Thoracic aorta (tissue), 2 donors: ENCODE results near the gene SLC49A3. TPM values are rescaled to one million over a fixed set of nuclear protein-coding genes. Genes with fewer than 3 reads are reported as not detected.
"Not testable (repeated sequence)": the region's sequence is repeated elsewhere in the genome, so short reads cannot be mapped to it uniquely, and the experiment has no call there.

ENCODE experiments used
- ATAC-seq: fragments of 150-250 bp; one replicate; pipeline ENCODE4 v1.8.0; 2017; ENCODE audit warnings: low read depth; ENCODE audit not compliant: insufficient number of reproducible peaks, low FRiP score
- DNase-seq: peaks from one replicate; pipeline ENCODE4 v3.0.0-alpha.2; 2020; ENCODE audit warnings: low spot score
- H3K27ac ChIP-seq, 2 donors: fragments of 200-600 bp; sonication (generic); 1 replicate in 1 of 2; 2 replicates in 1 of 2; pipeline ENCODE4 v1.5.1; 2016; ENCODE audit warnings: mild to moderate bottlenecking in 2 of 2, moderate library complexity in 2 of 2
- H3K27me3 ChIP-seq: fragments of 200-600 bp; sonication (generic); replicated peaks from 2 replicates; pipeline ENCODE4 v1.6.0; 2016; ENCODE audit warnings: mild to moderate bottlenecking; ENCODE audit not compliant: insufficient read depth
- H3K36me3 ChIP-seq: fragments of 200-600 bp; sonication (generic); one replicate; pipeline ENCODE4 v1.5.1; 2016
- H3K4me1 ChIP-seq, 2 donors: fragments of 200-600 bp; sonication (generic); 1 replicate in 1 of 2; 2 replicates in 1 of 2; pipeline versions ENCODE4 v1.5.1 to v1.6.0; 2016; ENCODE audit warnings: low read depth in 2 of 2, mild to moderate bottlenecking in 1 of 2; ENCODE audit not compliant: control insufficient read depth in 1 of 2
- H3K4me3 ChIP-seq: fragments of 200-600 bp; sonication (generic); 2 replicates; pipeline ENCODE4 v1.5.1; 2016; ENCODE audit warnings: mild to moderate bottlenecking
- H3K9me3 ChIP-seq: fragments of 200-600 bp; sonication (generic); 2 replicates; pipeline ENCODE4 v1.5.1; 2016
- total RNA-seq, 2 donors: library from RNA; depleted of rRNA; stranded (reverse); fragments of >200 nt; gene quantifications; one replicate each; pipeline versions ENCODE4 v1.1.0 to v1.2.3, GENCODE V29; 2016
- TF ChIP-seq, protein P1 (sequence below): fragments of 200-600 bp; sonication (generic); IDR thresholded peaks from one replicate; pipeline ENCODE4 v1.5.1; 2019; ENCODE audit warnings: antibody characterized with exemption

The SLC49A3 gene
- total RNA-seq, 2 donors from 2014 or later: 9.1 to 26.0 TPM

DNA sequence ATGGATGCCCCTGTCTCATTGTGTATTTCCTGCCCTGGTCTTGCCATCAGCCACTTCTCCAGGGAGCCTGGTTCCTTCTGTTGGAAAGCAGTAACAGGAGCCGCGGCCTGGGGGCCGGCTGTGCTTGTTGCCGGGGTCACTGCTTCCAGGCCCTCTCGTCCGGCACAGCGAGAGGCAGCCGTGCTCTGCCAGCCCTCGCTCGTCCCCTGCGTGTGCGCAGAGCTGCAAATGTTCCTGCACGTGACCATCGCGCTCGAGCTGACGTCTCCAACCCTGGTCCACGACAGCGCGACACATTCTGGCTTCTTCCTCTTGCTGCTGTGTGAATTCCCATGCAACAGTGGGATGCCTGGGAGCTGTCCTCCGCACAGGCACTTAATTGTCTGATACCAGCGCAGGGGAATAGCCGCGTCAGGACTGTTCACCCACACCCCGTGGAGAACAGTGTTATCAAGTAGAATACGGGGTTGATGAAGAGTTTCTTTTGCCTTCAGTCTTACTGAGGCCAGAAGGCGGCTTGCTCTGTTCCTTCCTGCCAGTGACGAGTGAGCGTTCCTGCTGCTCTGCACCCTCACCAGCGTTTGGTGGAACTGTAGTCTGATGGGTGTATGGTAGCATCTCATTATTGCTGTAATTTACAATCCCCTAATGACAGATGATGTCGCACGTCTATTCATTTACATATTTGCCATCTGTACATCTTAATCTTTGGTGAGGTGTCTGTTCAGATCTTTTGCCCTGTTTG lies 51.2 kb downstream of the SLC49A3 start:
- Histone ChIP-seq H3K4me1 (no peaks in the 10 kb centered on the region), H3K27ac (no peak overlapping the region), H3K27me3 (no peaks in the 10 kb centered on the region), H3K4me3 (no peak overlapping the region), H3K36me3 (no peaks in the 10 kb centered on the region), H3K9me3 (peaks cover 9% of the 10 kb centered on the region)
- ATAC-seq (no peak), DNase-seq (no peak)
- TF ChIP-seq, protein P1, sequence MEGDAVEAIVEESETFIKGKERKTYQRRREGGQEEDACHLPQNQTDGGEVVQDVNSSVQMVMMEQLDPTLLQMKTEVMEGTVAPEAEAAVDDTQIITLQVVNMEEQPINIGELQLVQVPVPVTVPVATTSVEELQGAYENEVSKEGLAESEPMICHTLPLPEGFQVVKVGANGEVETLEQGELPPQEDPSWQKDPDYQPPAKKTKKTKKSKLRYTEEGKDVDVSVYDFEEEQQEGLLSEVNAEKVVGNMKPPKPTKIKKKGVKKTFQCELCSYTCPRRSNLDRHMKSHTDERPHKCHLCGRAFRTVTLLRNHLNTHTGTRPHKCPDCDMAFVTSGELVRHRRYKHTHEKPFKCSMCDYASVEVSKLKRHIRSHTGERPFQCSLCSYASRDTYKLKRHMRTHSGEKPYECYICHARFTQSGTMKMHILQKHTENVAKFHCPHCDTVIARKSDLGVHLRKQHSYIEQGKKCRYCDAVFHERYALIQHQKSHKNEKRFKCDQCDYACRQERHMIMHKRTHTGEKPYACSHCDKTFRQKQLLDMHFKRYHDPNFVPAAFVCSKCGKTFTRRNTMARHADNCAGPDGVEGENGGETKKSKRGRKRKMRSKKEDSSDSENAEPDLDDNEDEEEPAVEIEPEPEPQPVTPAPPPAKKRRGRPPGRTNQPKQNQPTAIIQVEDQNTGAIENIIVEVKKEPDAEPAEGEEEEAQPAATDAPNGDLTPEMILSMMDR: no peak

DNA sequence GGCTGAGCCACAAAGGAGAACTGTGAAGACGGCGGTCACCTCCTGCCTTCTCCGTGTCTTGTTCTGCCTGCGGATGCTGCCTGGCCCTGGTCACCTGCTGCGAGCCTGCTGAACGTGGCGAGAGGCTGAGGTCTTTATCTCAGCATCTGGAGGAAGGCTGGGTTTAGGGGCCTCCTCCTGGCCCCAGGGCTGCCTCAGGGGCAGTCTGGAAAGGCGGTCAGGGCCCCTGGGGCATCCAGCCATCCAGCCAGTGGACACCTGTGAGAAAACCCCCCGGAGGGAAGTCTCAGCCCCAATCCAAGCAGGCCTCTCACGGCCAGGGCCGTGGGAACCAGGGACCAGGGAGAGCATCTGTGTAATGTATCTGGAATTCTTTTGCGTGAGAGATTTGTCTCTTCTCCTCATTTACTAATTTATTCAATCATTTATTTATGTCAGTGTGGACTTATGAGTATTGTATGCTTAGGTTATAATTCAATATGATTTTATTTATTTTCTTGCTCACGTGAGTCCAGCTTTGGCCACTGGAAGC lies 52.3 kb downstream of the SLC49A3 start:
- no peak for DNase-seq
- Histone ChIP-seq H3K27ac (no peak overlapping the region), H3K9me3 (peaks cover 4% of the 10 kb centered on the region), H3K36me3 (no peaks in the 10 kb centered on the region), H3K4me3 (no peak overlapping the region), H3K27me3 (no peaks in the 10 kb centered on the region), H3K4me1 (no peaks in the 10 kb centered on the region)
- TF ChIP-seq, protein P1: no peak
- no peak for ATAC-seq

DNA sequence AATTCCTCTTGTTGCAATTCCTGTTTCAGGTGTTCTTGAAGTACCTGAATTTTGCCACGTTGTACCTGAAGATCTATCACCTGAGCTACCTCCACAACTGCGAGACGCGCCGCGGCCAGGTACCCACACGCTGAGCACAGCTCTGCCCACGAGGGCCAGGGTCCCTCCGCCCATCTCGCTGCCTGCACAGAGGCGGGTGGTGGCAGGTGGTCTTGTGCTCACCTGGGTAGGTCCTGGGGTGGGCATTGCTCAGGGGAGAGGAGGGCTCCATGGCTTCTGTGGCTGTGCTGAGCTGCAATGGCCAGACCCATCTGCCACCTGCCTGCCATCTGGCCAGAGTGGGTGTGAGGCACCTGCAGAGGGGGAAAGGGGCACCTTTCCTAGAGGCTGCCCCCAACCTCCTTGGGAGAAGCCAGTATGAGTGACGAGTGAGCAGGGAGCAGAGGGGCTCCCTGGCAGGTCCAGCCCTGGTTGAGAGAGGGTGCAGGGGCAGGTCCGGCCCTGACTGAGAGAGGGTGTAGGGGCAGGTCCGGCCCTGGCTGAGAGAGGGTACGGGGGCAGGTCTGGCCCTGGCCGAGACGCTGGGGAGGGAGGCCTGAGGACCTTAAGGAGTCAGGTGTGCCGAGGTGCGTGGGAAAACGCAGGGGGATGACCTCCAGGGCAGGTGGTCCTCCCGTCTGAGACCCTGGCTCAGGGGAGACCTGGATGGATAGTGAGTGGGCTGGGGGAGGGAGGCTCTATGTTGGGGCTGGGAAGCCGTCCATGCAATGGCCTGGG lies 52.9 kb downstream of the SLC49A3 start:
- DNase-seq (no peak), ATAC-seq (no peak)
- Histone ChIP-seq H3K4me1 (no peaks in the 10 kb centered on the region), H3K36me3 (no peaks in the 10 kb centered on the region), H3K27me3 (no peaks in the 10 kb centered on the region), H3K4me3 (no peak overlapping the region), H3K27ac (no peak overlapping the region), H3K9me3 (no peaks in the 10 kb centered on the region)
- TF ChIP-seq, protein P1: no peak

DNA sequence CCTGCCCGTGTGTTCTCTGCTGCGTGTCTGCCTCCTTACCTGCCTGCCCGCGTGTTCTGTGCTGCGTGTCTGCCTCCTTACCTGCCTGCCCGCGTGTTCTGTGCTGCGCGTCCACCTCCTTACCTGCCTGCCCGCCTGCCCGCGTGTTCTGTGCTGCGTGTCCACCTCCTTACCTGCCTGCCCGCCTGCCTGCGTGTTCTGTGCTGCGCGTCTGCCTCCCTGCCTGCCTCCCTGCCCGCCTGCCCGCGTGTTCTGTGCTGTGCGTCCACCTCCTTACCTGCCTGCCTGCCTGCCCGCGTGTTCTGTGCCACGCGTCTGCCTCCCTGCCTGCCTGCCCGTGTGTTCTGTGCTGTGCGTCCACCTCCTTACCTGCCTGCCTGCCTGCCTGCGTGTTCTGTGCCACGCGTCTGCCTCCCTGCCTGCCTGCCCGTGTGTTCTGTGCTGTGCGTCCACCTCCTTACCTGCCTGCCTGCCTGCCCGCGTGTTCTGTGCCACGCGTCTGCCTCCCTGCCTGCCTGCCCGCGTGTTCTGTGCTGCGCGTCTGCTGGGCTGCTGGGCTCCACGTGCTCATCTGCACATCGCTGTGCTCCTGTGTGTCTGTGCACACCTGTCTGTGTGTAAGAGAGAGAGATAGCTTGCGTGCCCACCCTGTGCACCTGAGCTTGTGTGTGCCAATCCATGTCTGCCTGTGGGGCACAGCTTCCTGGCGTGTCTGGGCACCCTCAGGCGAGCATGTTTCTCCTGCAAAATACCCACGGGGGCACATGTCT lies 53.7 kb downstream of the SLC49A3 start:
- not testable (repeated sequence) for H3K9me3 ChIP-seq, DNase-seq, H3K27ac ChIP-seq, H3K4me1 ChIP-seq, H3K36me3 ChIP-seq, H3K27me3 ChIP-seq, ATAC-seq, H3K4me3 ChIP-seq

DNA sequence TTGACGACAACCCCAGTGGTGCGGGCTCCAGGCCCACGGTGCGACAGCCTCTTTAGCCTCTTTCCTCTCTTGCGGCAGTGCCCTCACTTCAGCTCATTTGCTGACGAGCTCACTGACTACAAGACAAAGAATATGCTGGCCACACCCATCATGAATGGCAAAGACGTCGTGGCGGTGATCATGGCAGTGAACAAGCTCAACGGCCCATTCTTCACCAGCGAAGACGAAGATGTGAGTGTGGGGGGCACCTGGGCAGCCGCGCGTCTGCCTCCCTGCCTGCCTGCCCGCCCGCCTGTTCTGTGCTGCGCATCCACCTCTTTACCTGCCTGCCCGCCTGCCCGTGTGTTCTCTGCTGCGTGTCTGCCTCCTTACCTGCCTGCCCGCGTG lies 54.4 kb downstream of the SLC49A3 start:
- TF ChIP-seq, protein P1: no peak
- Histone ChIP-seq H3K27me3 (no peaks in the 10 kb centered on the region), H3K36me3 (no peaks in the 10 kb centered on the region), H3K27ac (no peak overlapping the region), H3K4me1 (no peaks in the 10 kb centered on the region), H3K9me3 (no peaks in the 10 kb centered on the region), H3K4me3 (no peak overlapping the region)
- DNase-seq: no peak
- ATAC-seq: no peak
